Measurements from ENCODE around the gene ERVFRD-1.
"Not testable (repeated sequence)": the region's sequence is repeated elsewhere in the genome, so short reads cannot be mapped to it uniquely, and the experiment has no call there.

The ERVFRD-1 gene

DNA sequence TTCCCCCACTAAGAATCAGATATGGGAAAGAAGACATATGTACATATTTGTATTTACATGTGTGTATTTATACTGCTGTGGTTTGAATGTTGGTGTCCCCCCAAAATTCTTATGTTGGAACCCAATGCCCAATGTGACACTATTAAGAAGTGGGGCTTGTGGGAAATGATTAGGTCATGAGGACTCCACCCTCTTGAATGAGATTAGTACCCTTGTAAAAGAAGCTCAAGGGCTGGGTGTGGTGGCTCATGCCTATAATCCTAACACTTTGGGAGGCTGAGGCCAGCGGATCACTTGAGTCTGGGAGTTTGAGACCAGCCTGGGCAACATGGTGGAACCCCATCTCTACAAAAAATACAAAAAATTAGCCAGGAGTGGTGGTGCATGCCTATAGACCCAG is 21.8 kb downstream of the ERVFRD-1 start:
- H3K9ac ChIP-seq (ENCODE audit: low read depth, low read length) = no peak overlapping the region
- peaks cover 3% of the 10 kb centered on the region; the same call in 1 of the 2 replicates for H3K4me1 ChIP-seq (ENCODE audit: insufficient read depth, low read length)
- no peaks in the 10 kb centered on the region for H3K9me3 ChIP-seq (ENCODE audit: control insufficient read depth, insufficient read depth, low read length)
- H3K36me3 ChIP-seq (ENCODE audit: insufficient read depth, low read length) = no peaks in the 10 kb centered on the region

DNA sequence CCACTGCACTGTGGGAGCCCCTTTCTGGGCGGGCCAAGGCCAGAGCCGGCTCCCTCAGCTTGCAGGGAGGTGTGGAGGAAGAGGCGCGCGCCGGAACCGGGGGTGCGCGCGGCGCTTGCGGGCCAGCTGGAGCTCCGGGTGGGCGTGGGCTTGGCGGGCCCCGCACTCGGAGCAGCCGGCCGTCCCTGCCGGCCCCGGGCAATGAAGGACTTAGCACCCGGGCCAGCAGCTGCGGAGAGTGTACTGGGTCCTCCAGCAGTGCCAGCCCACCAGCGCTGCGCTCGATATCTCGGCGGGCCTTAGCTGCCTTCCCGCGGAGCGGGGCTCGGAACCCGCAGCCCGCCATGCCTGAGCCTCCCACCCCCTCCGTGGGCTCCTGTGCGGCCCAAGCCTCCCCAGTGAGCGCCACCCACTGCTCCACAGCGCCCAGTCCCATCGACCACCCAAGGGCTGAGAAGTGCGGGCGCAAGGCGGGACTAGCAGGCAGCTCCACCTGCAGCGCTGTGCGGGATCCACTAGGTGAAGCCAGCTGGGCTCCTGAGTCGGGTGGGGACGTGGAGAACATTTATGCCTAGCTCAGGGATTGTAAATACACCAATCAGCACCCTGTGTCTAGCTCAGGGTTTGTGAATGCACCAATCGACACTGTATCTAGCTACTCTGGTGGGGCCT is 24.2 kb downstream of the ERVFRD-1 start:
- not testable (repeated sequence) for H3K9me3 ChIP-seq (ENCODE audit: control insufficient read depth, insufficient read depth, low read length); H3K4me1 ChIP-seq (ENCODE audit: insufficient read depth, low read length); H3K9ac ChIP-seq (ENCODE audit: low read depth, low read length); H3K36me3 ChIP-seq (ENCODE audit: insufficient read depth, low read length)

DNA sequence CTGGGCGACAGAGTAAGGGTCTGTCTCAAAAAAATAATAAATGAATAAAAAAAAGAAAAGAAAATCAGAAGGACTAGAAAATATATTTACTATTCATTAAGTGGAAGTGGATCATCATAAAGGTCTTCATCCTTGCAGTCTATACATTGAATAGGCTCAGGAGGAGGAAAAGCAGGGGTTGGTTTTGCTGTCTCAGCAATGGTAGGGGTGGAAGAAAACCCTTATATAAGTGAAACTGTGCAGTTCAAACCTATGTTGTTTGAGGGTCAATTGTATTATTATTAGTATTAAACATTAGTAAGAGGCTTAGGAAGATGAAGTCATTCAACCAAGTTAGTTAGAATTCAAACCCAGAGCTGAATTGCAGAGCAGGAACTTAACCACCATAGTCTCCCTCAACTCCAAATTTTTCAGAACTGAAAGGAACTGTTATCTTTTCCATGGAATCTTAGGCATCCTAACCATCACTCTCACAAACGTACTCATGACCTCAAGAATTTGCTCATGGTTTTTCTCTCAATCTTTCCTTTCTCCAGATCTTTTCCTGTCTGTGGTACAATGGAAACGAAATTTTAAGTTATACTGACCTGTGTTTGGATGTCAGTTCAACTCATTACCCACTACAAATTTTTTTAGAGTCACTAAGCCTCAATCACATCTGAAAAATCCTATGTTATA is 25.6 kb downstream of the ERVFRD-1 start:
- H3K4me1 ChIP-seq (ENCODE audit: insufficient read depth, low read length) = no peaks in the 10 kb centered on the region
- no peaks in the 10 kb centered on the region for H3K9me3 ChIP-seq (ENCODE audit: control insufficient read depth, insufficient read depth, low read length)
- H3K36me3 ChIP-seq (ENCODE audit: insufficient read depth, low read length) = no peaks in the 10 kb centered on the region
- H3K9ac ChIP-seq (ENCODE audit: low read depth, low read length) = no peak overlapping the region

DNA sequence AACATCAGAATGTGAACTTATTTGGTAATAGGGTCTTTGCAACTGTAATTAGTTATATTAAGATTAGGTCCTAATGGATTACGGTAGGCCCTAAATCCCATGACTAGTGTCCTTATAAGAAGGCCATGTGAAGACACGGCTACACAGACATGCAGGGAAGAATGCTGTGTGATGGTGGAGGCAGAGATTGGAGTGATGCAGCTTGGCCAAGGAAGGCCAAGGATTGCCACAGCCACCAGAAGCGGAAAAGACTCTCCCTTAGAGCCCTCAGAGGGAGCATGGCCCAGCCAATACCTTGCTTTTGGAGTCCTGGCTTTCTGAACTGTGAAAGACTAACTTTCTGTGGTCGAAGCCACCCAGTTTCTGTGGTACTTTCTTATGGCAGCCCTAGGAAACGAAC is 27.6 kb downstream of the ERVFRD-1 start:
- Histone ChIP-seq H3K9ac (ENCODE audit: low read depth, low read length) (no peak overlapping the region), H3K4me1 (ENCODE audit: insufficient read depth, low read length) (no peaks in the 10 kb centered on the region), H3K36me3 (ENCODE audit: insufficient read depth, low read length) (no peaks in the 10 kb centered on the region)

DNA sequence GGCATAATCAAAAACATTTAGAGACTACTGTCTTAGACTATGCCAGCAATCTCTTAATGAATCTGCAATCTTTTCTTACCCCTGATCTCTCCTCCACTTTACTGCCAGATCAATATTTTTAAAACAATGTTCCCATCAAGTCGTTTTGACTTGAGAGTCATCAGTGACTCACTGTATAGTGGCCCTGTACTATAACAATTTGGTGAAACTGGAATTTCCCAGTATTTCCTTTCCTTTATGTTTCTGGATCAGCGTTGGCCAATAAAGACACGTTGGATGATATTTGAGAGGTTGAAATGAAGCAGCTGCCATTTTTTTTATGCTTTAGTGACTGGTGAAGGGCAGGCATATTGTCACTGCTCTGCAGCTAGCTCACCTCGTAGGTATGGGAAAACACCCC is 28.0 kb downstream of the ERVFRD-1 start:
- Histone ChIP-seq H3K9me3 (ENCODE audit: control insufficient read depth, insufficient read depth, low read length) (no peaks in the 10 kb centered on the region), H3K4me1 (ENCODE audit: insufficient read depth, low read length) (no peaks in the 10 kb centered on the region)

More for the DNA sequence above, 27.6 kb downstream of the ERVFRD-1 start:
- no peaks in the 10 kb centered on the region for H3K9me3 ChIP-seq (ENCODE audit: control insufficient read depth, insufficient read depth, low read length)

DNA sequence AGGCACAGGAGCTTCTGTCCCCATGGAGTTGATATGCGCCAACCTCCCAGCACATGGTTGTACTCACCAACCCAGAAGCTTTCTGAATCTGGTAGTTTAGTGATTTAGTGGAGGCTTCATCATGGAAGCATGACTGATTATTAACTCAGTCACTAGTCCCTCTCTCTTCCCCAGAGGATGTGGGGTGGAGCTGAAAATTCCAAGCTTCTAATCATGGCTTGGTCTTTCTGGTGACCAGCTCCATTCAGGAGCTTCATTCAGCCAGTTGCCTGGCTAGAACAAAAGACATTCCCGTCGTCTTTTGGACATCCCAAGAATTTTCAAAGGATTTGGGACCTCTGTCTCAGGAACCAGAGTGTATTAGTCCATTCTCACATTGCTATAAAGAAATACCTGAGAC is 31.2 kb downstream of the ERVFRD-1 start:
- Histone ChIP-seq H3K36me3 (ENCODE audit: insufficient read depth, low read length) (no peaks in the 10 kb centered on the region), H3K4me1 (ENCODE audit: insufficient read depth, low read length) (peaks cover 16% of the 10 kb centered on the region; the same call in 1 of the 2 replicates), H3K9me3 (ENCODE audit: control insufficient read depth, insufficient read depth, low read length) (no peaks in the 10 kb centered on the region), H3K9ac (ENCODE audit: low read depth, low read length) (no peak overlapping the region)

More for the DNA sequence above, 28.0 kb downstream of the ERVFRD-1 start:
- Histone ChIP-seq H3K9ac (ENCODE audit: low read depth, low read length) (no peak overlapping the region), H3K36me3 (ENCODE audit: insufficient read depth, low read length) (no peaks in the 10 kb centered on the region)

DNA sequence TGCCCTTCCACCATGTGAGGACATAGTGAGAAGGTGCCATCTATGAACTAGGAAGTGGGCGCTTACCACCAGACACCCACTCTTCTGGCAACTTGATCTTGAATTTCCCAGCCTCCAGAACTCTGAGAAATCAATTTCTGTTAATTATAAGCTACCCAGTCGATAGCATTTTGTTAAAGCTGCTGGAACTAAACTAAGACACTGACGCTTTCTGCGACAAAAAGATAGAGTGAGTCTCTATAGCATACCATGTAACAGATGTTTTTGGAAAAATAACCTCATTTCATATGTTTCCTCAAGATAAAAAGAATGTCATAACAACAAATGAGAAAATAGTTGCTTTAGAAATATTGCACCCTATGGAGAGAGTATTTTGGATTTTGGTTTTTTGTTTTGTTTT is 33.3 kb downstream of the ERVFRD-1 start:
- Histone ChIP-seq H3K9me3 (ENCODE audit: control insufficient read depth, insufficient read depth, low read length) (no peaks in the 10 kb centered on the region), H3K9ac (ENCODE audit: low read depth, low read length) (no peak overlapping the region), H3K36me3 (ENCODE audit: insufficient read depth, low read length) (no peaks in the 10 kb centered on the region), H3K4me1 (ENCODE audit: insufficient read depth, low read length) (peaks cover 16% of the 10 kb centered on the region; the same call in 1 of the 2 replicates)

DNA sequence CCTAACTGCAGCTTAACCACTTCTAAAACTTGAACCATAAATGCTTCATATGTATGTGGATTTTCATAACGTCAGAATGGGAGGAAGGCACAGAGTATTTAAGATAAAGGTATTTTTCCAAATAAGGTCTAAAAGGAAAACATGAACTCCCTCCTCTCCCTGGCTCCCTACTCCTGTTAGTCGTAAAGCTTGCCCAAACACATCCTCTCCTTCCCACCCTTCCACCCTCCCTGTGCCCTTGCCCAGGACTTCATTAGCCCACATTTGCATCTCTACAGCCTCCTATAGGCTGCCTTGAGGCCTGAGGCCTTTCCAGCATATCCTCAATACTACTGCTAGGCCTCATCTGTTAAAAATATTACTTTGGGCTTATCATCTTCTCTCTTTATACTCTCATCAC is 35.0 kb downstream of the ERVFRD-1 start:
- no peak overlapping the region for H3K9ac ChIP-seq (ENCODE audit: low read depth, low read length)
- no peaks in the 10 kb centered on the region for H3K36me3 ChIP-seq (ENCODE audit: insufficient read depth, low read length)
- no peaks in the 10 kb centered on the region for H3K9me3 ChIP-seq (ENCODE audit: control insufficient read depth, insufficient read depth, low read length)
- H3K4me1 ChIP-seq (ENCODE audit: insufficient read depth, low read length) = peaks cover 16% of the 10 kb centered on the region; the same call in 1 of the 2 replicates

DNA sequence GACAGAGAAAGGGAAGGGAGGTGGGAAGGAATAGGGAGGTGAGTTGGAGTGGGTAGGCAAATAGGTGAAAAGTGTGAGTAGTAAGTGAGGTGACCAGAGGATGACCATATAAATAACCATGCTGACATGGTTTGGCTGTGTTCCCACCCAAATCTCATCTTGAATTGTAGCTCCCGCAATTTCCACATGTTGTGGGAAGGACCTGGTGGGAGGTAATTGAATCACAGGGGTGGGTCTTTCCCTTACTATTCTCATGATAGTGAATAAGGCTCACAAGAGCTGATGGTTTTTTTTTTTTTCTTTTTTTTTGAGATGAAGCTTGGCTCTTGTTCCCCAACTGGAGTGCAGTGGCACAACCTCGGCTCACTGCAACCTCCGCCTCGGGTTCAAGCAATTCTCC is 39.4 kb downstream of the ERVFRD-1 start:
- no peaks in the 10 kb centered on the region for H3K9me3 ChIP-seq (ENCODE audit: control insufficient read depth, insufficient read depth, low read length)
- no peaks in the 10 kb centered on the region for H3K36me3 ChIP-seq (ENCODE audit: insufficient read depth, low read length)
- peaks cover 15% of the 10 kb centered on the region; the same call in 1 of the 2 replicates for H3K4me1 ChIP-seq (ENCODE audit: insufficient read depth, low read length)
- no peak overlapping the region for H3K9ac ChIP-seq (ENCODE audit: low read depth, low read length)

DNA sequence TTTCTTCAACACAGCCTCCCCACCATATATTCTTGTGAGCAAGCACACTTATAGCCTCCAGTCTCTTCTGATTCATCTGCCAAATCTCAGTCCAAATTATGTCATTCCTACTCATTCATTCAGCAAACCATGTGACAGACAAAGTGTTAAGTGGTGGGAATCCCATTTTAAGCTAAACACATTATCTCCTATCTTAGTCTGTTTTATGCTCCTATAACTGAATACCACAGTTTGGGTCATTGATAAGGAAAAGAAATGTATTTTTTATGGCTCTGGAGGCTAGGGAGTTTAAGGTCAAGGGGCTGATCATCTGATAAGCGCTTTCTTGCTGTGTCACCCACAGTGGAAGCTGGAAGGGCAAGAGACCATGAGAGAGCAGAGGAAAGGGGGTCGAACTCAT is 41.8 kb downstream of the ERVFRD-1 start:
- Histone ChIP-seq H3K9ac (ENCODE audit: low read depth, low read length) (no peak overlapping the region), H3K9me3 (ENCODE audit: control insufficient read depth, insufficient read depth, low read length) (no peaks in the 10 kb centered on the region), H3K36me3 (ENCODE audit: insufficient read depth, low read length) (no peaks in the 10 kb centered on the region), H3K4me1 (ENCODE audit: insufficient read depth, low read length) (no peaks in the 10 kb centered on the region)

DNA sequence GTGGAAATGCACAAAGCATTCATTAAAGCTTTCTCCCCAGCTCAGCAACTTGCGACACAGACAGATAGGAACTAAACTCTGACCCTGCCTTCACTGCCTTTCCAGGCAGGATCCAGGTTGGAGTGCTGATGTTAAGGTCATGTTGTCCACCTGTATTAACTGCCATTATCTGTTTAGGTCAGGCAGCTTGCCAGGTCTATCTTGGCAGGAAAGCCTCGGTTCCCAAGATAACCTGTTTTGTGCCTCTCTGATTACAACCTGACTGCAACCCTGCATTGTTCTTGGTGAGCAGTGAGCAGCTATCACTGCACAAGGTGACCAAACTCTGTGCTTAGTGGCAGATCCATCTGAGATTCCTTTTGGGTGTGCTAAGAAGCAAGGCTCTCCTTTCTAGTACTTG is 44.2 kb downstream of the ERVFRD-1 start:
- Histone ChIP-seq H3K9ac (ENCODE audit: low read depth, low read length) (no peak overlapping the region), H3K9me3 (ENCODE audit: control insufficient read depth, insufficient read depth, low read length) (no peaks in the 10 kb centered on the region), H3K4me1 (ENCODE audit: insufficient read depth, low read length) (no peaks in the 10 kb centered on the region), H3K36me3 (ENCODE audit: insufficient read depth, low read length) (no peaks in the 10 kb centered on the region)

DNA sequence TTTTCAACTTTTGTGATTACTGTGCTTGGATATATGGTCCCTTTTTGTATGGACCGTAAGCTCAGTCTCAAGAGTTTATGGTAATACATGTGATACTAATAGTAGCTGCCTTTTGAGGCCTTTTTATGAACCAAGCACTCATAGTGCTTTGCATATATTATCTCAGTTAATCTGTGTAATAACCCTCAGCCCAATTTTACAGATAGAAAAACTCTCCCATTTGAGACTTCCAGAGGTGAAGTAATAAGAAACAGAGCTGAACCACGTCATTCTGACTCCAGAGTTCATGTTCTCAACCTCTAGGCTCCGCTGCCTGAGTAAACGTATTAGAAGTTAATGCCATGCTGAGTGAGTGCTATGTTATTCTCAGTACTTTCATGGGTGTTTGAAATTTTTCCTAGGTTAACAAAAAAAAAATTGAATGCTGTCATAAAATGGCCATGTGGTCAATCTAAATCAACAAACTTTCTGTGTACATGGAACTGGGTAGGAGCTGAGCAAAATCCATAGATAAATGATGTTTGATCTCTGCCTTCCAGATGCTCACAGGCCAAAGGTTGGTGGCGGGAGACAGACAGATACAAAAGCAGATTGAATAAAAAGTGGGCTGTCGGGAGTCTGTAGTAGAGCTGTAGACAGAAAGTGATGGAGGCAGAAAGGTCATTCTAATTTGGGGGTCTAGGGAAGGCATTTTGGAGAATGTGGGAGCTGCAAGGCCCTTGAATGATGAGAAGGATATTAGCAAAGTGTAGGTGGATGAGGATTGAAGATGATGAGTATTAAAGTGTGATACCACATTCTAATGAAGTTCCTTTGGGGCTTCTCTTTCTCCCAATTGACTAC is 44.8 kb downstream of the ERVFRD-1 start:
- Histone ChIP-seq H3K36me3 (ENCODE audit: insufficient read depth, low read length) (no peaks in the 10 kb centered on the region), H3K9me3 (ENCODE audit: control insufficient read depth, insufficient read depth, low read length) (no peaks in the 10 kb centered on the region), H3K4me1 (ENCODE audit: insufficient read depth, low read length) (no peaks in the 10 kb centered on the region), H3K9ac (ENCODE audit: low read depth, low read length) (no peak overlapping the region)

DNA sequence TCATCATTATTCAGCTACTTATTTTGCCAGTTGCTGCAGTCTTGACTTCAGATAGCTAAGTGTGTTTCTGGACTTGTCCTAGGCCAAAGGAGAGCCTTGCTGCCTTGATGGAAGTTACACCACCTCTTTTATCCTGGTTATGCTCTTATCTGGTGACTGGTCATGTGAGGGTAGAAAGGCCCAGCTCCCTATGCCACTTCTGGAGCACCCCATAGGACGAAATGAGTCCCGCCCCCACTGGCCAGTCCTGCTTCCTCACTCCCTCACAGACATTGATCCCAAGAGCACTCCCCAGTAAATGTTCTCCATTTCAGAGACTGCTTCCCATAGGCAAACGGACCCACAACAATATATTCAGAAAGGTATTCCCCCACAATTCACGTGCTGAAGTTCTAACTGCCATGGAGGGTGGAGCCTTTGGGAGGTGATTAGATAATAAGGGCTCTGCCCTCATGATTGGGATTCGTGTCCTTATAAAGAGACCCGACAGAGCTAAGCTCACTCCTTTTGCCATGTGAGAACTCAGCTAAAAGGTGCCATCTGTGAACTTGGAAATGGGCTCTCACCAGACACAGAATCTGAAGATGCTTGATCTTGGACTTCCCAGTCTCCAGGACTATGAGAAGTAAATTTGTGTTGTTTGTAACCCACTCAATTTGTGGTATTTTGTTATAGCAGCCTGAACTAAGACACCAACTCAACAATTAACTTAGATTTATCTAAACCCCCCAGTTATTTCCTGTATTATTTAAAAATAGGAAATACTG is 45.9 kb downstream of the ERVFRD-1 start:
- no peaks in the 10 kb centered on the region for H3K36me3 ChIP-seq (ENCODE audit: insufficient read depth, low read length)
- no peaks in the 10 kb centered on the region for H3K4me1 ChIP-seq (ENCODE audit: insufficient read depth, low read length)
- H3K9ac ChIP-seq (ENCODE audit: low read depth, low read length) = no peak overlapping the region
- H3K9me3 ChIP-seq (ENCODE audit: control insufficient read depth, insufficient read depth, low read length) = no peaks in the 10 kb centered on the region

DNA sequence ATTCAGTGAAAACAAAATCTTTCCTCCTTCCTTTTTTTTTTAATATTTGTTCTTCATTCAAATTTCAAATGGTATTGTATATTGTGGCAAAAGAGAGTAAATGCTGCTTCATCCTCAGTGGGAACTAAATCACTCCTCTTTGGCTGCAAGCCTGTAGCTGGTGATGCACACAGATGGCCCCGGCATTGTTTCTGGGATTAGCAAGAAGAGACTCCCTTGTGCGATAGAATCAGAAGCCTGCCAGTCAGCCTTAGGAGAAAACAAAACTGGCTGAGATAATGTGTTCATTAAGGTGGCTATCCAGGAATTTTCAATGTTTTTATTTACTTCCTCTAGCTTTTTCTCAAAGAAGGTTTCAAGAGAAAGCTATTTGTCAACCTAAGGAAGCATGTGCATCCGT is 46.7 kb downstream of the ERVFRD-1 start:
- Histone ChIP-seq H3K9me3 (ENCODE audit: control insufficient read depth, insufficient read depth, low read length) (no peaks in the 10 kb centered on the region), H3K9ac (ENCODE audit: low read depth, low read length) (no peak overlapping the region)

More for the DNA sequence above, 46.7 kb downstream of the ERVFRD-1 start:
- no peaks in the 10 kb centered on the region for H3K36me3 ChIP-seq (ENCODE audit: insufficient read depth, low read length)
- no peaks in the 10 kb centered on the region for H3K4me1 ChIP-seq (ENCODE audit: insufficient read depth, low read length)
